Spleen (tissue), 11 donors: ENCODE data around the gene USP53. TPM values are rescaled to one million over a fixed set of nuclear protein-coding genes. Genes with fewer than 3 reads are reported as not detected.

Experiments
- DNase-seq: peaks from one replicate; pipeline ENCODE4 v3.0.0-alpha.2; 2020
- H3K27ac ChIP-seq, 8 donors: fragments of 200-600 bp; sonication (generic) in 7 of 8; 1 replicate in 4 of 8; 2 replicates in 4 of 8; pipeline versions ENCODE4 v1.5.0 to v1.8.0; 2016 to 2021; ENCODE audit warnings: inconsistent platforms in 4 of 8, mild to moderate bottlenecking in 4 of 8, moderate library complexity in 1 of 8
- H3K27me3 ChIP-seq, 7 donors: fragments of 200-600 bp; sonication (generic) in 6 of 7; replicated peaks in 1 of 7; 1 replicate in 4 of 7; 2 replicates in 3 of 7; pipeline versions ENCODE4 v1.5.0 to v1.8.0; 2016 to 2021; ENCODE audit warnings: inconsistent platforms in 3 of 7, mild to moderate bottlenecking in 1 of 7
- H3K36me3 ChIP-seq, 6 donors: fragments of 200-600 bp; sonication (generic) in 5 of 6; 1 replicate in 4 of 6; 2 replicates in 2 of 6; pipeline versions ENCODE4 v1.5.0 to v1.8.0; 2016 to 2021; ENCODE audit warnings: inconsistent platforms in 2 of 6
- H3K4me1 ChIP-seq, 6 donors: fragments of 200-600 bp; sonication (generic) in 5 of 6; 1 replicate in 3 of 6; 2 replicates in 3 of 6; pipeline versions ENCODE4 v1.5.0 to v1.8.0; 2016 to 2021; ENCODE audit warnings: inconsistent platforms in 3 of 6
- H3K4me3 ChIP-seq, 8 donors: fragments of 200-600 bp; sonication (generic) in 7 of 8; 1 replicate in 4 of 8; 2 replicates in 4 of 8; pipeline versions ENCODE4 v1.5.0 to v1.8.0; 2016 to 2021; ENCODE audit warnings: inconsistent platforms in 4 of 8, mild to moderate bottlenecking in 4 of 8, moderate library complexity in 2 of 8
- H3K9me3 ChIP-seq, 8 donors: fragments of 200-600 bp; sonication (generic) in 7 of 8; 1 replicate in 4 of 8; 2 replicates in 4 of 8; pipeline versions ENCODE4 v1.5.0 to v1.8.0; 2016 to 2021; ENCODE audit warnings: inconsistent platforms in 4 of 8
- POLR2A ChIP-seq, 3 donors: fragments of 450-650 bp; IDR thresholded peaks; one replicate each; pipeline ENCODE4 v1.5.1; 2017; ENCODE audit warnings: antibody characterized with exemption in 3 of 3, mild to moderate bottlenecking in 1 of 3
- POLR2AphosphoS5 ChIP-seq, 3 donors: sonication (generic); formaldehyde crosslinking; IDR thresholded peaks; one replicate each; pipeline ENCODE4 v1.5.1; 2017; ENCODE audit warnings: antibody characterized with exemption in 3 of 3
- WGBS, 5 donors: extraction: QIAGEN DNeasy Blood & Tissue Kit in 3 of 5; methylation state at CpG; one replicate each; pipeline versions ENCODE4 v1.1.5 to v1.1.7; 2013 to 2018; 5-methylcytosine and 5-hydroxymethylcytosine counted together
- intact Hi-C: fragments of 100-400 bp; cut with DNase I; formaldehyde crosslinking; loops from one replicate; pipeline ENCODE4 v1.15.0; 2023; ENCODE audit warnings: low total_unique reads
- polyA plus RNA-seq, 3 donors: library from polyadenylated mRNA; stranded (reverse); fragments of 200-250 nt; gene quantifications; one replicate each; pipeline ENCODE4 v1.2.1, GENCODE V29; 2013
- total RNA-seq, 7 donors: library from RNA; depleted of rRNA in 3 of 7; stranded (reverse); fragments of >200 nt in 3 of 7; fragmentation: NEBNext Ultra II Directional in 4 of 7; extraction: Animal tissue kit (Norgen Biotek cat#: 25700) in 4 of 7; gene quantifications; one replicate each; pipeline versions ENCODE4 v1.1.0 to v1.2.1, GENCODE V29; 2016 to 2021
- TF ChIP-seq, protein P1 (sequence below), 11 experiments: fragments of 200-600 bp in 7 of 11; fragments of 450-650 bp in 4 of 11; sonication (generic) in 4 of 11; IDR thresholded peaks in 8 of 11; conservative IDR thresholded peaks in 3 of 11; 1 replicate in 7 of 11; 2 replicates in 4 of 11; pipeline versions ENCODE4 v1.4.0 to v1.8.0; 2016 to 2021; ENCODE audit warnings: antibody characterized with exemption in 11 of 11, inconsistent platforms in 4 of 11, mild to moderate bottlenecking in 1 of 11
- donor health status: healthy with polysubstance abuse.
- donor health status: DM: no; HTN: no; CAD: no; lungs with moderate emphysema.
- donor health status: DM: no; HTN: no; CAD: no.
- donor health status: Bipolar disorder and iron deficiency.
- donor health status: healthy.
- donor health status: DM: no; HTN: no; CAD: no.
- donor health status: DM: yes; HTN: yes; CAD: no.

Gene USP53
- total and polyA plus RNA-seq, 10 donors, result 4.0 to 42.6 (median 18.6) TPM

DNA sequence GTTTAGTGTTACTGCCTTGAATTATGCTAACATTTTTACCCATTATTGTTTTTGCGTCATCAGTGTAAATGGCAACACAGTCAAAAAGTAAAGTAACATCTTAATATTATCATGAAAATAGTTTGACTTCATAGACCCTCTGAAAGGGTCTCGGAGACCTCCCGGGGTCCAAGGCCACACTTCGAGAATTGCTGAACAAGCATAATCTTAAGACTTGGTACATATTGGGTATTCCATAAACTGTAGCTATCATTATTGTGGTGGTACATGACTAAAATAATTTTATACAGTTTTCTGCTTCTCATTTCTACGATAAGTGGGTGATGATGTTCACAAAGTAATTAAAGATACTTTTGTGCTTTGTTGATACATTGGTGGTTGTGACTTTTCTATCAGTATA, 76.8 kb downstream of the USP53 start:
- H3K9me3 ChIP-seq, result no peaks in the 10 kb centered on the region
- 94 to 99% (median 96%) methylated on average over 5 of the region's 5 CpGs for WGBS, 5 donors
- TF ChIP-seq POLR2A (IDR thresholded peaks at IDR 0.05) (no peak), POLR2AphosphoS5 (IDR thresholded peaks at IDR 0.05) (no peak)
- TF ChIP-seq, protein P1, sequence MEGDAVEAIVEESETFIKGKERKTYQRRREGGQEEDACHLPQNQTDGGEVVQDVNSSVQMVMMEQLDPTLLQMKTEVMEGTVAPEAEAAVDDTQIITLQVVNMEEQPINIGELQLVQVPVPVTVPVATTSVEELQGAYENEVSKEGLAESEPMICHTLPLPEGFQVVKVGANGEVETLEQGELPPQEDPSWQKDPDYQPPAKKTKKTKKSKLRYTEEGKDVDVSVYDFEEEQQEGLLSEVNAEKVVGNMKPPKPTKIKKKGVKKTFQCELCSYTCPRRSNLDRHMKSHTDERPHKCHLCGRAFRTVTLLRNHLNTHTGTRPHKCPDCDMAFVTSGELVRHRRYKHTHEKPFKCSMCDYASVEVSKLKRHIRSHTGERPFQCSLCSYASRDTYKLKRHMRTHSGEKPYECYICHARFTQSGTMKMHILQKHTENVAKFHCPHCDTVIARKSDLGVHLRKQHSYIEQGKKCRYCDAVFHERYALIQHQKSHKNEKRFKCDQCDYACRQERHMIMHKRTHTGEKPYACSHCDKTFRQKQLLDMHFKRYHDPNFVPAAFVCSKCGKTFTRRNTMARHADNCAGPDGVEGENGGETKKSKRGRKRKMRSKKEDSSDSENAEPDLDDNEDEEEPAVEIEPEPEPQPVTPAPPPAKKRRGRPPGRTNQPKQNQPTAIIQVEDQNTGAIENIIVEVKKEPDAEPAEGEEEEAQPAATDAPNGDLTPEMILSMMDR (IDR thresholded peaks at IDR 0.05 in 8 of 11, conservative IDR thresholded peaks at IDR 0.05 in 3 of 11), result no peak
- H3K27me3 ChIP-seq, result no peaks in the 10 kb centered on the region
- H3K4me3 ChIP-seq, result no peak overlapping the region
- DNase-seq, result no peak
- intact Hi-C loops, result loop anchor here (10.0 kb wide), 1 partner anchor 305 kb away; no protein-coding TSS in a partner anchor
- H3K36me3 ChIP-seq, result peaks cover 0 to 18% (median 5%) of the 10 kb centered on the region in 6 donors
- peaks cover 0 to 18% (median 12%) of the 10 kb centered on the region in 6 donors for H3K4me1 ChIP-seq
- H3K27ac ChIP-seq, result no peak overlapping the region

DNA sequence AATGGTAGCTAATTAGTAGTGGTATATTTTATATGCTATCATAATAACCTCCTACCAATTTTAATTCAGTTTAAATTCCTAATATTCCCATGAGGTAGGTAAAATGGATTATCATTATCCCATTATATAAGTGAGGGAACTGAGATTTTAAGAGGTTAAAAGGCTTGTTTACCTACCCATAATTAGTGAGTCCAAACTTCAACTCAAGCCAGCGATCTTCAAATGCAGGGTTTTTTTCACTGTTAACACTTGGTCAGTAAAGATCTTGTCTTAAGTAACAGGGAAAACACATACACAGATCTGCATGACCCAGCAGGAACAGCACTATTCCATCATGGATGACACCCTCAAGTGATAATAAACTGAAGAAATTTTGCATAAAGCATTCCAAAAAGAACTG, 78.1 kb downstream of the USP53 start:
- Histone ChIP-seq H3K9me3 (no peaks in the 10 kb centered on the region), H3K27ac (no peak overlapping the region), H3K27me3 (no peaks in the 10 kb centered on the region), H3K4me1 (peaks cover 0 to 6% (median 1%) of the 10 kb centered on the region in 6 donors), H3K4me3 (no peak overlapping the region), H3K36me3 (peaks cover 0 to 18% (median 6%) of the 10 kb centered on the region in 6 donors)
- DNase-seq, result no peak
- WGBS, 5 donors, result 88 to 98% (median 93%) methylated on average over 1 of the region's 1 CpG
- intact Hi-C loops, result no loop called here
- TF ChIP-seq, protein P1 (IDR thresholded peaks at IDR 0.05 in 8 of 11, conservative IDR thresholded peaks at IDR 0.05 in 3 of 11), result no peak
- TF ChIP-seq POLR2AphosphoS5 (IDR thresholded peaks at IDR 0.05), result no peak
- TF ChIP-seq POLR2A (IDR thresholded peaks at IDR 0.05), result no peak

DNA sequence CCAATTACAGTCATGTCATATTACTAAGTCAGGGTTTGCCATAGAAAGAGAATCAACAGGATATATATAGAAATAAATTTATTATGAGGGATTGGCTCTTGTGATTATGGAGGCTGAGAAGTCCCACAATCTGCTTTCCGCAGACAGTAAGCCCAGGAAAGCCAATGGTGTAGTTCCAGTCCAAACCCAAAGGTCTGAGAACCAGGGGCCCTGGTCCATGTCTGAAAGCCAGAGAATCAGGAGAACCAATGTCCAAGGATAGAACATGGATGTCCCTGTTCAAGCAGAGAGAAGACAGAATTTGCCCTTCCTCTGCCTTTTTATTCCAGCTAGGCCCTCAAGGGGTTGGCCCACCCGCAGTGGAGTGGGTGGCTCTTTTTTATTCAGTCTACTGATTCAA, 83.8 kb downstream of the USP53 start:
- no peak for DNase-seq
- no peak for TF ChIP-seq POLR2A (IDR thresholded peaks at IDR 0.05)
- TF ChIP-seq, protein P1 (IDR thresholded peaks at IDR 0.05 in 8 of 11, conservative IDR thresholded peaks at IDR 0.05 in 3 of 11), result no peak
- no peak for TF ChIP-seq POLR2AphosphoS5 (IDR thresholded peaks at IDR 0.05)
- no peaks in the 10 kb centered on the region for H3K27me3 ChIP-seq
- no peaks in the 10 kb centered on the region for H3K9me3 ChIP-seq
- intact Hi-C loops, result no loop called here
- peaks cover 0 to 42% (median 14%) of the 10 kb centered on the region in 6 donors for H3K36me3 ChIP-seq
- no peak overlapping the region for H3K4me3 ChIP-seq
- H3K4me1 ChIP-seq, result peaks cover 19 to 50% (median 28%) of the 10 kb centered on the region in 6 donors
- WGBS, 5 donors, result 92 to 100% (median 98%) methylated on average over 2 of the region's 2 CpGs
- H3K27ac ChIP-seq, result no peak overlapping the region

DNA sequence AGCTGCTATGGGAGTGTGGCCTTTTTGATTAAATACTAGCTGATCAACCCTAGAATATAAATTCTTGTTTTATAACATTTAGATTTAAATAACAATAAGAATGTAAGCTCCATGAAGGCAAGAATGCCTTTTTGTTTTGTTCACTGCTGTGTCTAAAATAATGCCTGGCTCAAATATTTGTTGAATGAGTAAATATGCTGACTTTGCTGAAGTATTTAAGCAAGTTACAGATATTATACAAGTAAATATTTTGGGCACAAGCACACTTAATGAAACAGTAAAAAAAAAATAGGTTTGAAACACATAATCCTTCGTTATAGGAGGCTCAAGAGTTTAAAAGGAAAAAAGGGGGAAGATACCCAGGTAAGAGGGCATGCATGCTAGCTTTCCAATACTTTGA, 85.3 kb downstream of the USP53 start:
- peak overlapping the region in 1 of 8 donors; percentile 67 for H3K4me3 ChIP-seq
- intact Hi-C loops, result no loop called here
- no peaks in the 10 kb centered on the region for H3K27me3 ChIP-seq
- H3K9me3 ChIP-seq, result no peaks in the 10 kb centered on the region
- no peak overlapping the region for H3K27ac ChIP-seq
- peaks cover 19 to 51% (median 28%) of the 10 kb centered on the region in 6 donors for H3K4me1 ChIP-seq
- DNase-seq, result no peak
- no peak for TF ChIP-seq POLR2AphosphoS5 (IDR thresholded peaks at IDR 0.05)
- TF ChIP-seq POLR2A (IDR thresholded peaks at IDR 0.05), result no peak
- TF ChIP-seq, protein P1 (IDR thresholded peaks at IDR 0.05 in 8 of 11, conservative IDR thresholded peaks at IDR 0.05 in 3 of 11), result no peak
- H3K36me3 ChIP-seq, result peaks cover 0 to 36% (median 10%) of the 10 kb centered on the region in 6 donors
- WGBS, 5 donors, result 95 to 100% (median 98%) methylated on average over 1 of the region's 1 CpG
